ENCODE measurements around the gene SLC25A47.

Gene SLC25A47

DNA sequence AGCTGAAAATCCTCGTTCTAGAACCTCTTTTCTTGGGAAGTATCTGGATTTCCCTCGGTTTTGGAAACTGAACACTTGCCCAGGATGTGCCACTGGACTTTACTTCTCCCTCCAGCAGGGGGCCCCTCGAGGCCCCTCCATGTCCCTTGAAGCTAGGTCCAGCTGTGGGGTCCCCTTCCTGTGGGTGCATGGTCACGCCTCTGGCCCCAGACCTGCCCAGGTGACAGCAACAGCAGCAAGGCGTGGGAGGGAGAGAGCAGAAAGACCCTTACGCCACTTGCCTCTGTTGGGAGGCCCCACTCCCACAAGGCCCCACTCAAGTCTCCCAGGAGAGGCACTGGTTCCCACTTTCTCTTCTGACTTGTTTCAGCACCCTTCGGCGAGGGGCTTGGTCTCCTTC lies 20.0 kb upstream of the SLC25A47 start:
- DNase-seq: no peak
- no peak overlapping the region for H3K27ac Mint-ChIP-seq
- H3K27me3 Mint-ChIP-seq (ENCODE audit: low read depth, poor library complexity): peaks cover 3% of the 10 kb centered on the region
- no peak overlapping the region for H3K4me3 Mint-ChIP-seq
- peaks cover 24% of the 10 kb centered on the region for H3K36me3 Mint-ChIP-seq (ENCODE audit: low read depth)
- TF ChIP-seq, protein P1, sequence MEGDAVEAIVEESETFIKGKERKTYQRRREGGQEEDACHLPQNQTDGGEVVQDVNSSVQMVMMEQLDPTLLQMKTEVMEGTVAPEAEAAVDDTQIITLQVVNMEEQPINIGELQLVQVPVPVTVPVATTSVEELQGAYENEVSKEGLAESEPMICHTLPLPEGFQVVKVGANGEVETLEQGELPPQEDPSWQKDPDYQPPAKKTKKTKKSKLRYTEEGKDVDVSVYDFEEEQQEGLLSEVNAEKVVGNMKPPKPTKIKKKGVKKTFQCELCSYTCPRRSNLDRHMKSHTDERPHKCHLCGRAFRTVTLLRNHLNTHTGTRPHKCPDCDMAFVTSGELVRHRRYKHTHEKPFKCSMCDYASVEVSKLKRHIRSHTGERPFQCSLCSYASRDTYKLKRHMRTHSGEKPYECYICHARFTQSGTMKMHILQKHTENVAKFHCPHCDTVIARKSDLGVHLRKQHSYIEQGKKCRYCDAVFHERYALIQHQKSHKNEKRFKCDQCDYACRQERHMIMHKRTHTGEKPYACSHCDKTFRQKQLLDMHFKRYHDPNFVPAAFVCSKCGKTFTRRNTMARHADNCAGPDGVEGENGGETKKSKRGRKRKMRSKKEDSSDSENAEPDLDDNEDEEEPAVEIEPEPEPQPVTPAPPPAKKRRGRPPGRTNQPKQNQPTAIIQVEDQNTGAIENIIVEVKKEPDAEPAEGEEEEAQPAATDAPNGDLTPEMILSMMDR (IDR thresholded peaks at IDR 0.05): peak; percentile 54
- H3K9me3 Mint-ChIP-seq: no peaks in the 10 kb centered on the region
- peaks cover 49% of the 10 kb centered on the region for H3K4me1 Mint-ChIP-seq

DNA sequence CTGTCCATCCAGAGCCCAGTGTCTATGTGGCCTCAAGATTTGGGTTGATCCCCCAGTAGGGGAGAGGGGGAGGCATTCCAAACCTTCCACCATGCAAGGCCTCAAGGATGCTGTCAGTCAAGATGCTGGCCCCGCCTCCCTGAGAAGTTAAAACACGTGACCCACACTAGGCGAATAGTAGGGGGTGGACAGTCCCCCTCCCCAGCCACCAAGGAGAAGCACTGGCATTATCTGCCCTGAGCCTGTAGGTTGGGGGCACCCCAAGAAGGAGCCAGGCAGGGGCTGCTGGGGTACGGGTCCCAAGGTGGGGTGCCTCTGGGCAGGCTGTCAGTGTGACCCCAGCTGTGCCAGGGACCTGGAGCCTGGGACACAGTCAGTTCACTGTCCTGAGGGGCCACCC lies 19.2 kb upstream of the SLC25A47 start:
- H3K9me3 Mint-ChIP-seq: no peaks in the 10 kb centered on the region

DNA sequence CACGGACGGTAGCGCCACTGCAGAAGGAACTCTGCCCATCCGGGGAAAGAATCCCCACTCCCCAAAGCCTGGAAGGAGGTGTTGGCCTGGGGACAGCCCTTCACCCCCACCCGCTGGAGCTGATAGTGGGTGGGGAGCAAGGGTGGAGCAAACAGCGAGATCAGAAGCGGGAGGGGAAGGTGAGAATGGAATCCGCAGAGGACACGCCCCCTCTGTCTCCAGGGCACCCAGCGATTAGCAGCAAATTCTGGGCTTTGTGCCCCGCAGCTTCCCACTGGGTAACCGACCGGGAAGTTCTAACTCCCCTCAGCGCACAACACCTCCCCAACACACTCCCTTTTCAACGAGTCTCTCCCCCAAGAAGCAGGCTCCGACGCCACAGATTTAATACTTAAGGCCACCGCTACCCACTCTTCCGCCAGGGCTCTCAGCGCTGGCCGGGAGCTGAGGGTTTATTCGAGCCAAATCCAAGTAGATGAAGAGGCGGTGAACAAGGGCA lies 18.3 kb upstream of the SLC25A47 start:
- Mint-ChIP-seq H3K27ac (no peak overlapping the region), H3K27me3 (ENCODE audit: low read depth, poor library complexity) (peaks cover 3% of the 10 kb centered on the region), H3K36me3 (ENCODE audit: low read depth) (peaks cover 14% of the 10 kb centered on the region), H3K9me3 (no peaks in the 10 kb centered on the region), H3K4me3 (peak overlapping the region; percentile 87), H3K4me1 (peaks cover 52% of the 10 kb centered on the region)
- peak; percentile 49 for DNase-seq
- TF ChIP-seq, protein P1 (IDR thresholded peaks at IDR 0.05): no peak

More for the DNA sequence above, 19.2 kb upstream of the SLC25A47 start:
- Mint-ChIP-seq H3K27ac (no peak overlapping the region), H3K36me3 (ENCODE audit: low read depth) (peaks cover 21% of the 10 kb centered on the region), H3K4me1 (peaks cover 54% of the 10 kb centered on the region), H3K27me3 (ENCODE audit: low read depth, poor library complexity) (peaks cover 3% of the 10 kb centered on the region), H3K4me3 (peak overlapping the region; percentile 50)
- no peak for DNase-seq
- TF ChIP-seq, protein P1 (IDR thresholded peaks at IDR 0.05): no peak

DNA sequence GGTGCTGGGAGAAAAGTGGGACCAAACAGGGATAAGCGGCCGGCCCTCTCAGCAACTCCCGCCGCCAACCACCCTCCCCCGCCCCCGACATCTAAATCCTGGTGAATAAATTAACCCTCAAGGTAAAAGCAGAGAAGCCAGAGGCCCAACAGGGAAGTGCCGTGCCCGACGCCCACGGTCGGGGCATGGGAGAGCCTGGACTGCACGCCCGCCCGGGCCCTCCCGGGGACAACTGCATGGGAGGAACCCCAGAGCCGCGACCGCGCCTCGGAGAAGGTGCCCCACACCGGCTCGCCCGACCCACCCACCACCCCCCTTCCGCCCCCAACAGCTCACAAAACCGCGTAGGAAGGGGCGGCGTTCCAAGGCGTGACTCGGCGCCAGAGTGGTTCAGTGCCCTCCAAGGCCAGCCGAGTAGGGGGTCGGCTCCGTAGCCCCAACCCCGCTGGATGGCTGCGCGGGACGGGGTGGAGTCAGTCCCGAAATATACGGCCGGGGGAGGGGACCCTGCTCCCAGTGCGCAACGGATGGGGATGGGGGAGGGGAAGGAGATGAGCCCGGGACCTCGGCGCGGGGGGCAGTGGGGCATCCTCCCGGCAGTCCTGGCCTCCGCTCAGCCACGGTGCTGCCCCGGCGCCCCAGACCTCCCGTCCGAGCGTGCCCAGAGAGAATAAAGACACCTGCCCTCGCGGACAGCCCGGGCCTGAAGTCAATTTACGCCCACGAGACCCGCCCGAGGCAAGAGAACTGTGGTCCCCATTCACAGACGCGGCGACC lies 17.6 kb upstream of the SLC25A47 start:
- H3K4me3 Mint-ChIP-seq: peak overlapping the region; percentile 87
- TF ChIP-seq, protein P1 (IDR thresholded peaks at IDR 0.05): no peak
- peaks cover 51% of the 10 kb centered on the region for H3K4me1 Mint-ChIP-seq
- peaks cover 3% of the 10 kb centered on the region for H3K27me3 Mint-ChIP-seq (ENCODE audit: low read depth, poor library complexity)
- H3K9me3 Mint-ChIP-seq: no peaks in the 10 kb centered on the region
- no peak overlapping the region for H3K27ac Mint-ChIP-seq
- peaks cover 14% of the 10 kb centered on the region for H3K36me3 Mint-ChIP-seq (ENCODE audit: low read depth)
- peak; percentile 55 for DNase-seq

DNA sequence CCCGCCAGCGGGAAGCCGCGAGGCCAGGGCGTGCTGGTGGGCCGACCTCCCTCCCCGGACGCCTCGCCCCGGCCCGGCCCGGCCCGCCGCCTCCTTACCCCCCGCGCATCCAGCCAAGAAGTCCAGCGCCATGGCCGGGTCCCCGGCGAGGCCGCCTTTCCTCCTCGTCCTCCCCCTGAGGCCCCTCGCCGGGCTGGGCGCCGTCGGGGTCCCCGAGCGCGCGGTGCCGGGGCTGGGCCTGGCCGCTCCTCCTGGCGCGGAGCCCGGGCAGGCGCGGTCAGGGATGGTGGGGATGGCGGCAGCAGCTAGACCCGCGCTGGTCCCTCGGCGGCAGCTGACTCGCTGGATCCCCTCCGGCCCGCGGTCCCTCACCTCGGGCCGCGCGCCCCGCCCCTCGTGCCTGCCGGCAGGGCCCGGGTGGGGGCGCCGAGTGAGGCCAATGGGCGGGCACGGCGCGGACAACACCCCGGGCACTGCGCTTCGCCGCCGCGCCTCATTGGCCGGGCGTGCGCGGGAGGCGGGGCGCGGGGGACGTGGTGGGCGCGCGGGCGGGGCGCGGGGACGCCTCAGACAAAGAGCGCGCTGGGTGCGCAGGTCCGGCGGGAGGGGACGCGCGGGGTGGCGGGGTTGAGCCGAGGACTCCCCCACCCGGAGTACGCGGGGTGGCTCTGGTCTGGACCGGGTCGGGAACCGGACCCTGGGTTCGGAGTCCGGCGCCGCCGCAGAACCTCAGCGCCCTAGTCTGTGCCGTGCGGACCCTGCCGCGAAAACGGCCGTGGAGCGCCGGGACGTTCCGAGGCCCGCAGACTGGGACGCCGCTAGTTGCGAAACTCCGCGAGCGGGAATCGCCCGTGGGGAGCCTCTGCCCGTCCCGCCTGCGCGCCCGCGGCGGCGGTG lies 16.8 kb upstream of the SLC25A47 start, which contains the start of gene SLC25A29:
TSS of gene SLC25A29 (minus strand) at position 344 of the 897 bp plus-strand sequence. CDS start at position 132, 212 bp downstream.
- Mint-ChIP-seq H3K36me3 (ENCODE audit: low read depth) (peaks cover 14% of the 10 kb centered on the region), H3K27ac (no peak within 1 kb of the TSS), H3K4me3 (peak within 1 kb of the TSS; percentile 93), H3K9me3 (no peaks in the 10 kb centered on the region), H3K27me3 (ENCODE audit: low read depth, poor library complexity) (peaks cover 3% of the 10 kb centered on the region), H3K4me1 (peaks cover 57% of the 10 kb centered on the region)
- TF ChIP-seq, protein P1 (IDR thresholded peaks at IDR 0.05): no peak
- peak; percentile 93 for DNase-seq

Measured in nephron progenitor cell (in vitro differentiated cells).